ENCODE measurements around the gene RIOX2. TPM values are rescaled to one million over a fixed set of nuclear protein-coding genes. Genes with fewer than 3 reads are reported as not detected.

RIOX2 gene
- total RNA-seq, 1 donor from 2014 or later = 10.4 TPM

- H3K4me1 ChIP-seq = peaks cover 9% of the 10 kb centered on the region
Measured at GRCh38 chr3:97942801-97943546, 29.3 kb downstream of the RIOX2 start.

DNA sequence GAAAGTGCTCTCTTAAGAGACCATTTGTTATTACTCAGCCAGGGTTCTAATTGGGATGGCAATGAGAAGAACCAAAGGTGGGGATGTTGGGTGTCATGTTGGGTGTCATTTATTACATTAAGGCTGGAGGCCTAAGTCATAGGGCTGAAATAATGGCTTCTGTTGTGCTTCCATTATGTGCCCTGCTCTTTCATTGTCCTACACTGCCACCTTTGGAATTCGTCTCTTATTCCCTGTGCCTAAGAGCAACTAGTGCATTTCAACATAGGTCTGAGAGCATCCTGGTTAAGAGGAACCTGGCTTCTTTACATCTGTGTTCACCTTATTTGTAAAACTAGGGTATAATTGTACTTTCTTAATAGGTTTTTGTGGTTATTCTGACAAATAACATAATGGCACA, 32.2 kb downstream of the RIOX2 start:
- no peak overlapping the region for H3K27ac Mint-ChIP-seq
- Histone ChIP-seq H2AFZ (replicated peaks) (no peak overlapping the region), H3K9ac (no peak overlapping the region), H3K4me3 (no peak overlapping the region), H4K20me1 (ENCODE audit: low read depth) (no peaks in the 10 kb centered on the region), H3K27me3 (no peaks in the 10 kb centered on the region), H3K27ac (no peak overlapping the region), H3K36me3 (peaks cover 6% of the 10 kb centered on the region), H3K4me2 (no peak overlapping the region), H3F3A (ENCODE audit: low read depth) (no peaks in the 10 kb centered on the region), H3K4me1 (peaks cover 9% of the 10 kb centered on the region), H3K79me2 (ENCODE audit: low read depth) (no peaks in the 10 kb centered on the region), H3K9me3 (ENCODE audit: low read depth) (no peaks in the 10 kb centered on the region)
- H3K4me1 Mint-ChIP-seq = peaks cover 4% of the 10 kb centered on the region
- H3K27me3 Mint-ChIP-seq (ENCODE audit: insufficient read depth, low read depth) = no peaks in the 10 kb centered on the region
- peaks cover 3% of the 10 kb centered on the region for H3K36me3 Mint-ChIP-seq
- DNase-seq (ENCODE audit: low spot score) = peak; percentile 53
- no peak for TF ChIP-seq EZH2phosphoT487 (IDR thresholded peaks at IDR 0.05)
- peak; percentile 46 for TF ChIP-seq CTCF (IDR thresholded peaks at IDR 0.05)
- no peaks in the 10 kb centered on the region for H3K9me3 Mint-ChIP-seq
- no peak overlapping the region for H3K4me3 Mint-ChIP-seq

More at GRCh38 chr3:97942801-97943546, 29.3 kb downstream of the RIOX2 start:
- no peaks in the 10 kb centered on the region for H3K79me2 ChIP-seq (ENCODE audit: low read depth)
- H3K4me3 ChIP-seq = no peak overlapping the region
- TF ChIP-seq EZH2phosphoT487 (IDR thresholded peaks at IDR 0.05) (no peak), EZH2 (IDR thresholded peaks at IDR 0.05) (no peak), CTCF (IDR thresholded peaks at IDR 0.05) (no peak)
- Mint-ChIP-seq H3K27me3 (ENCODE audit: insufficient read depth, low read depth) (no peaks in the 10 kb centered on the region), H3K4me1 (peaks cover 4% of the 10 kb centered on the region), H3K36me3 (peaks cover 9% of the 10 kb centered on the region), H3K9me3 (no peaks in the 10 kb centered on the region), H3K27ac (no peak overlapping the region), H3K4me3 (no peak overlapping the region)
- peaks cover 10% of the 10 kb centered on the region for H3K36me3 ChIP-seq
- no peak overlapping the region for H3K4me2 ChIP-seq
- no peak overlapping the region for H3K27ac ChIP-seq
- no peaks in the 10 kb centered on the region for H3F3A ChIP-seq (ENCODE audit: low read depth)
- no peaks in the 10 kb centered on the region for H3K9me3 ChIP-seq (ENCODE audit: low read depth)
- no peaks in the 10 kb centered on the region for H3K27me3 ChIP-seq
- H3K9ac ChIP-seq = no peak overlapping the region
- H2AFZ ChIP-seq (replicated peaks) = no peak overlapping the region
- H4K20me1 ChIP-seq (ENCODE audit: low read depth) = no peaks in the 10 kb centered on the region
- DNase-seq (ENCODE audit: low spot score) = no peak

DNA sequence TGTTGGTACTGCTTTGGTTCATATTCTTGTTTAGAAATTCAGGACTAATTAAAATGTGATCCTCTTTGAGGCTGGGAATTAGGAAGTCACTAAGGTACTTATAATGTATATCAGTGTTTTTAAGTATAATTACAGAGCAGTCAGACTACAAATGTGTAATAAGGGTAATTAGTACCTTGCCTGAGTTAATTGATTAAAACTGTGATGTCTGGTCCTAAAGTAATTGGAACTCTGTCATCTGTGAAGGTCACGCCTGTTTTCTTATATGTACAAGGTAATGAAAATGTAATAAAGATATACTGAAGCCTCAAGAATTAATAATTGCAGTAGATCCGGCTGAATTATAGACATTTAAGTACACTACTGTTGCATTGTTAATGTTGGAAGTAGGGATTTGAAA, 32.8 kb downstream of the RIOX2 start:
- DNase-seq (ENCODE audit: low spot score) = no peak
- no peak overlapping the region for H2AFZ ChIP-seq (replicated peaks)
- no peak overlapping the region for H3K27ac Mint-ChIP-seq
- H3K9ac ChIP-seq = no peak overlapping the region
- peaks cover 4% of the 10 kb centered on the region for H3K4me1 Mint-ChIP-seq
- H3K4me3 Mint-ChIP-seq = no peak overlapping the region
- TF ChIP-seq CTCF (IDR thresholded peaks at IDR 0.05) = no peak
- TF ChIP-seq EZH2phosphoT487 (IDR thresholded peaks at IDR 0.05) = no peak
- TF ChIP-seq EZH2 (IDR thresholded peaks at IDR 0.05) = no peak
- H3K27me3 ChIP-seq = no peaks in the 10 kb centered on the region
- no peaks in the 10 kb centered on the region for H3K27me3 Mint-ChIP-seq (ENCODE audit: insufficient read depth, low read depth)
- H3F3A ChIP-seq (ENCODE audit: low read depth) = no peaks in the 10 kb centered on the region
- no peak overlapping the region for H3K4me3 ChIP-seq
- H3K36me3 ChIP-seq = peaks cover 5% of the 10 kb centered on the region
- no peak overlapping the region for H3K27ac ChIP-seq
- H3K79me2 ChIP-seq (ENCODE audit: low read depth) = no peaks in the 10 kb centered on the region
- no peaks in the 10 kb centered on the region for H4K20me1 ChIP-seq (ENCODE audit: low read depth)
- H3K4me2 ChIP-seq = no peak overlapping the region
- no peaks in the 10 kb centered on the region for H3K9me3 ChIP-seq (ENCODE audit: low read depth)
- H3K36me3 Mint-ChIP-seq = peaks cover 3% of the 10 kb centered on the region
- H3K9me3 Mint-ChIP-seq = no peaks in the 10 kb centered on the region
- peaks cover 9% of the 10 kb centered on the region for H3K4me1 ChIP-seq
